Rectal smooth muscle tissue (tissue), 1 donor: ENCODE data around the gene KAZN.
"Not testable (repeated sequence)": the region's sequence is repeated elsewhere in the genome, so short reads cannot be mapped to it uniquely, and the experiment has no call there.

Source experiments
- H3K27ac ChIP-seq: one replicate; pipeline ENCODE4 v1.7.0; 2013; ENCODE audit warnings: low read depth, low read length, inconsistent platforms
- H3K27me3 ChIP-seq: one replicate; pipeline ENCODE4 v1.7.0; 2013; ENCODE audit warnings: low read length; ENCODE audit not compliant: control insufficient read depth, insufficient read depth
- H3K36me3 ChIP-seq: one replicate; pipeline ENCODE4 v1.7.0; 2013; ENCODE audit warnings: low read length; ENCODE audit not compliant: control insufficient read depth, insufficient read depth
- H3K4me1 ChIP-seq: one replicate; pipeline ENCODE4 v1.7.0; 2013; ENCODE audit warnings: low read length; ENCODE audit not compliant: control insufficient read depth, insufficient read depth
- H3K4me3 ChIP-seq: one replicate; pipeline ENCODE4 v1.7.0; 2013; ENCODE audit warnings: low read length
- H3K9ac ChIP-seq: one replicate; pipeline ENCODE4 v1.7.0; 2013; ENCODE audit warnings: low read length

Gene KAZN

GRCh38 chr1:14956579-14957195 lies 358.2 kb downstream of the KAZN start:
- Histone ChIP-seq H3K4me1 (no peaks in the 10 kb centered on the region), H3K36me3 (peaks cover 3% of the 10 kb centered on the region)

GRCh38 chr1:14957375-14958098 lies 359.1 kb downstream of the KAZN start:
- Histone ChIP-seq H3K27me3 (no peaks in the 10 kb centered on the region), H3K36me3 (peaks cover 3% of the 10 kb centered on the region), H3K9ac (no peak overlapping the region), H3K27ac (no peak overlapping the region), H3K4me1 (no peaks in the 10 kb centered on the region), H3K4me3 (no peak overlapping the region)

More at GRCh38 chr1:14956579-14957195, 358.2 kb downstream of the KAZN start:
- no peak overlapping the region for H3K4me3 ChIP-seq
- no peaks in the 10 kb centered on the region for H3K27me3 ChIP-seq
- H3K9ac ChIP-seq, result no peak overlapping the region
- no peak overlapping the region for H3K27ac ChIP-seq

- Histone ChIP-seq H3K4me1 (no peaks in the 10 kb centered on the region), H3K27ac (no peak overlapping the region), H3K4me3 (no peak overlapping the region), H3K27me3 (no peaks in the 10 kb centered on the region), H3K36me3 (peaks cover 3% of the 10 kb centered on the region), H3K9ac (no peak overlapping the region)
These were observed 360.0 kb downstream of the KAZN start for GRCh38 chr1:14958249-14959058.

- Histone ChIP-seq H3K4me1 (no peaks in the 10 kb centered on the region), H3K27ac (no peak overlapping the region), H3K27me3 (no peaks in the 10 kb centered on the region), H3K4me3 (no peak overlapping the region), H3K9ac (no peak overlapping the region), H3K36me3 (peaks cover 3% of the 10 kb centered on the region)
These were observed 360.7 kb downstream of the KAZN start for GRCh38 chr1:14959059-14959694.

GRCh38 chr1:14961661-14962267 lies 363.3 kb downstream of the KAZN start:
- no peak overlapping the region for H3K27ac ChIP-seq
- peaks cover 3% of the 10 kb centered on the region for H3K36me3 ChIP-seq
- no peak overlapping the region for H3K9ac ChIP-seq

GRCh38 chr1:14962407-14962806 lies 363.9 kb downstream of the KAZN start:
- Histone ChIP-seq H3K4me3 (no peak overlapping the region), H3K9ac (no peak overlapping the region), H3K4me1 (no peaks in the 10 kb centered on the region), H3K36me3 (peaks cover 3% of the 10 kb centered on the region), H3K27ac (no peak overlapping the region), H3K27me3 (no peaks in the 10 kb centered on the region)

More at GRCh38 chr1:14961661-14962267, 363.3 kb downstream of the KAZN start:
- Histone ChIP-seq H3K27me3 (no peaks in the 10 kb centered on the region), H3K4me1 (no peaks in the 10 kb centered on the region), H3K4me3 (no peak overlapping the region)

GRCh38 chr1:14963791-14964710 lies 365.6 kb downstream of the KAZN start:
- not testable (repeated sequence) for H3K4me1 ChIP-seq, H3K4me3 ChIP-seq, H3K27ac ChIP-seq, H3K9ac ChIP-seq, H3K27me3 ChIP-seq, H3K36me3 ChIP-seq

- Histone ChIP-seq H3K4me3 (no peak overlapping the region), H3K4me1 (no peaks in the 10 kb centered on the region), H3K27me3 (no peaks in the 10 kb centered on the region), H3K27ac (no peak overlapping the region), H3K36me3 (peaks cover 3% of the 10 kb centered on the region), H3K9ac (no peak overlapping the region)
These were observed 366.2 kb downstream of the KAZN start for GRCh38 chr1:14964711-14965055.

- Histone ChIP-seq H3K36me3 (no peaks in the 10 kb centered on the region), H3K4me3 (no peak overlapping the region), H3K27me3 (no peaks in the 10 kb centered on the region), H3K27ac (no peak overlapping the region), H3K4me1 (no peaks in the 10 kb centered on the region), H3K9ac (no peak overlapping the region)
These were observed 369.9 kb downstream of the KAZN start for GRCh38 chr1:14968251-14968851.

GRCh38 chr1:14969006-14969405 lies 370.5 kb downstream of the KAZN start:
- H3K9ac ChIP-seq, result no peak overlapping the region
- H3K27ac ChIP-seq, result no peak overlapping the region
- no peaks in the 10 kb centered on the region for H3K36me3 ChIP-seq

GRCh38 chr1:14970115-14970798 lies 371.8 kb downstream of the KAZN start:
- H3K27ac ChIP-seq, result no peak overlapping the region
- no peak overlapping the region for H3K4me3 ChIP-seq
- no peaks in the 10 kb centered on the region for H3K36me3 ChIP-seq
- H3K4me1 ChIP-seq, result no peaks in the 10 kb centered on the region
- no peaks in the 10 kb centered on the region for H3K27me3 ChIP-seq
- H3K9ac ChIP-seq, result no peak overlapping the region

More at GRCh38 chr1:14969006-14969405, 370.5 kb downstream of the KAZN start:
- Histone ChIP-seq H3K27me3 (no peaks in the 10 kb centered on the region), H3K4me1 (no peaks in the 10 kb centered on the region), H3K4me3 (no peak overlapping the region)
